ENCODE results near the gene KLF11. TPM values are rescaled to one million over a fixed set of nuclear protein-coding genes. Genes with fewer than 3 reads are reported as not detected.

KLF11 gene
- total and polyA plus RNA-seq, 2 experiments from 2014 or later, result 10.2 to 11.3 TPM

DNA sequence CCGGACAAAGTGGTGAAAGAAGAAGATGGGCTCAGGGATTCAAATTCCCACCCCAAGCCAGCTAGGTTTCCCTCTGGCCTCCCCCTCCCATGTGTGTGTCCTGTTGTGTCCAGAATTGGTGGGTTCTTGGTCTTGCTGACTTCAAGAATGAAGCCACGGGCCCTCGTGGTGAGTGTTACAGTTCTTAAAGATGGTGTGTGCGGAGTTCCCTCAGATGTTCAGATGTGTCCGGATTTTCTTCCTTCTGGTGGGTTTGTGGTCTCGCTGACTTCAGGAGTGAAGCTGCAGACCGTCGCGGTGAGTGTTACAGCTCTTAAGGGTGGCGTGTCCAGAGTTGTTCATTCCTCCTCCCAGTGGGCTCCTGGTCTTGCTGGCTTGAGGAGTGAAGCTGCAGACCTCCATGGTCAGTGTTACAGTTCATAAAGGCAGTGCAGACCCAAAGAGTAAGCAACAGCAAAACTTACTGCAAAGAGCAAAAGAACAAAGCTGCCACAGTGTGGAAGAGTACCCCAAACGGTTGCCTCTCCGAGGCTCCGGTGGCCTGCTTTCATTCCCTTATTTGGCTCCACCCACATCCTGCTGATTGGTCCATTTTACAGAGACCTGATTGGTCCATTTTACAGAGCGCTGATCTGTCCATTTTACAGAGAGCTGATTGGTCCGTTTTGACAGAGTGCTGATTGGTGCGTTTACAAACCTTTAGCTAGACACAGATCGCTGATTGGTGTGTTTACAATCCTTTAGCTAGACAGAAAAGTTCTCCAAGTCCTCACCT, 37.7 kb upstream of the KLF11 start:
- H4K20me1 ChIP-seq (ENCODE audit: insufficient read depth, poor library complexity, severe bottlenecking), result no peaks in the 10 kb centered on the region
- H3K9me2 ChIP-seq (replicated peaks; ENCODE audit: insufficient read depth), result no peaks in the 10 kb centered on the region
- TF ChIP-seq EZH2phosphoT487 (IDR thresholded peaks at IDR 0.05; ENCODE audit: low read depth, severe bottlenecking, unreplicated experiment), result no peak
- no peak for TF ChIP-seq EZH2 (IDR thresholded peaks at IDR 0.05; ENCODE audit: borderline replicate concordance)
- TF ChIP-seq, protein P1, sequence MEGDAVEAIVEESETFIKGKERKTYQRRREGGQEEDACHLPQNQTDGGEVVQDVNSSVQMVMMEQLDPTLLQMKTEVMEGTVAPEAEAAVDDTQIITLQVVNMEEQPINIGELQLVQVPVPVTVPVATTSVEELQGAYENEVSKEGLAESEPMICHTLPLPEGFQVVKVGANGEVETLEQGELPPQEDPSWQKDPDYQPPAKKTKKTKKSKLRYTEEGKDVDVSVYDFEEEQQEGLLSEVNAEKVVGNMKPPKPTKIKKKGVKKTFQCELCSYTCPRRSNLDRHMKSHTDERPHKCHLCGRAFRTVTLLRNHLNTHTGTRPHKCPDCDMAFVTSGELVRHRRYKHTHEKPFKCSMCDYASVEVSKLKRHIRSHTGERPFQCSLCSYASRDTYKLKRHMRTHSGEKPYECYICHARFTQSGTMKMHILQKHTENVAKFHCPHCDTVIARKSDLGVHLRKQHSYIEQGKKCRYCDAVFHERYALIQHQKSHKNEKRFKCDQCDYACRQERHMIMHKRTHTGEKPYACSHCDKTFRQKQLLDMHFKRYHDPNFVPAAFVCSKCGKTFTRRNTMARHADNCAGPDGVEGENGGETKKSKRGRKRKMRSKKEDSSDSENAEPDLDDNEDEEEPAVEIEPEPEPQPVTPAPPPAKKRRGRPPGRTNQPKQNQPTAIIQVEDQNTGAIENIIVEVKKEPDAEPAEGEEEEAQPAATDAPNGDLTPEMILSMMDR (IDR thresholded peaks at IDR 0.05; ENCODE audit: poor library complexity), result no peak
- H3K4me2 ChIP-seq, result no peak overlapping the region
- H3K9me3 ChIP-seq (ENCODE audit: low read depth), result no peaks in the 10 kb centered on the region
- H2AFZ ChIP-seq, result no peak overlapping the region
- no peaks in the 10 kb centered on the region for H3K27me3 ChIP-seq
- H3K36me3 ChIP-seq (replicated peaks; ENCODE audit: insufficient read depth, low read depth), result no peaks in the 10 kb centered on the region
- no peak overlapping the region for H3K4me3 ChIP-seq
- DNase-seq (ENCODE audit: low spot score), result no peak
- H3K27ac ChIP-seq, result no peak overlapping the region
- peaks cover 12% of the 10 kb centered on the region for H3K4me1 ChIP-seq (ENCODE audit: insufficient read depth)
- H3K79me2 ChIP-seq, result no peaks in the 10 kb centered on the region
- 95% methylated on average over 17 of the region's 17 CpGs for WGBS (ENCODE audit: low lambda C conversion rate, missing lambda C conversion rate)

DNA sequence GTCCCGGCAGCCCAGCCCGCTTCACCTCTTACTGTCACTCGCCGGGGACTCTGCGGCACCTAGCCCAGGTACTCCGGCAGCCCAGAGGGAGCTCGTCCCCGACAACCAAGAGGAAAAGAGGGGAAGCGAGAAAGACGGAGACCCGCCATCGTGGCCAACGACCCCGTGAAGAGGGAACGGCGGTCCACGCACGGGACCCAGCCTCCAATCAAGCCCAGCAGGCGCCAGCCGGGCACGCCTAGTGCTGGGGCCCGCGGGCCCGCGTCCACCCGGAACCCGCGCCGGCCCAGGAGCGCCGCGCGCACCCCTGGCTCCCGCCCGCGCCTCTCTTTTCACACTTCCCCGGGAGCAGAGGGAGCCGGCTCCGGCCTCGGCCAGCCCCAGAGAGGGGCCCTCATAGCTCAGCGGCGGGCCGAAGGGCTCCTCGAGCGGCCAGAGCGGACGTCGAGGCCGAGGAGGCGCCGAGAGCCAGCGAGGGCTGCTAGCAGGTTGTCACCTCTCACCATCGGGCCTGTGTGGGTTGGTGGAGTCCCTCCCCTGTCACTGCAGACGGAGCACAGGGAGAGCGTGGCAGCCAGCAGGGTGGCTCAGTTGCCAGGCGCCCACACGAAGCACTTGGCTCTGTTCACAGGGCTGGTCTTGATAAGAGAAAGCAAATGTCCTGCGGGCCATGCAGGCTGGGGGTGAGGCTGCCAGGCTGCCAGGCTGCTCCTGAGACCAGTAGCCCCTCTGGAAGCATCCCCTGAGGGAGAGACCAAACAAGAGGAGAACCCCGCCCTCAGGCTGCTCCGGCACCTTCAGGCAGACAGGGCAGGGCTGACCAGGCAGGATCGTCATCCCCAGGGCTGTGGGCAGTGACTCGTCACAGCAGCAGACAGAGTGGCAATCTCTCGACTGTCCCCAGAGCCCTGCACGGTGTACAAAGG, 36.9 kb upstream of the KLF11 start:
- no peak for DNase-seq (ENCODE audit: low spot score)
- TF ChIP-seq EZH2phosphoT487 (IDR thresholded peaks at IDR 0.05; ENCODE audit: low read depth, severe bottlenecking, unreplicated experiment) (no peak), EZH2 (IDR thresholded peaks at IDR 0.05; ENCODE audit: borderline replicate concordance) (no peak)
- TF ChIP-seq, protein P1 (IDR thresholded peaks at IDR 0.05; ENCODE audit: poor library complexity), result no peak
- H3K4me1 ChIP-seq (ENCODE audit: insufficient read depth), result peaks cover 12% of the 10 kb centered on the region
- no peaks in the 10 kb centered on the region for H3K27me3 ChIP-seq
- no peak overlapping the region for H3K27ac ChIP-seq
- H3K4me3 ChIP-seq, result no peak overlapping the region
- no peaks in the 10 kb centered on the region for H4K20me1 ChIP-seq (ENCODE audit: insufficient read depth, poor library complexity, severe bottlenecking)
- no peaks in the 10 kb centered on the region for H3K36me3 ChIP-seq (replicated peaks; ENCODE audit: insufficient read depth, low read depth)
- no peaks in the 10 kb centered on the region for H3K9me2 ChIP-seq (replicated peaks; ENCODE audit: insufficient read depth)
- no peaks in the 10 kb centered on the region for H3K9me3 ChIP-seq (ENCODE audit: low read depth)
- no peak overlapping the region for H2AFZ ChIP-seq
- H3K4me2 ChIP-seq, result no peak overlapping the region
- no peaks in the 10 kb centered on the region for H3K79me2 ChIP-seq
- WGBS (ENCODE audit: low lambda C conversion rate, missing lambda C conversion rate), result 95% methylated on average over 49 of the region's 64 CpGs

DNA sequence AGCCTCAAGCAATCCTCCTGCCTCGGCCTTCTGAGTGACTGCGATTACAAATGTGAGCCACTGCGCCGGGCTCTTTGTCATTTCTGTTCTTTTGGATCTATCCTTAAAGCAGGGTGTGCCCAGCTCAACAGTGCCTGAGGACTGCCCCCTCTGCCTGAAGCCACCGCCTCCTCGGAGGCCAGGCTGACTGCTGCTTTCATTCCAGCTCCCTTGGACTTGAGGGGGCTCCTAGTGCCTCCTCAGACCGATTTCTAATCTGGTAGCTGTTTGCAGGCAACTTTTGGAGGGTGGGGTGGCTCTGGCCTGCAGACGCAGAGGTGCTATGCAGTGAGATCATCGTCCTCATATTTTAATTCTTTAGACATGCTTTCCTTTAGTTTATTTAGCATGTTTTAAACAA, 35.9 kb upstream of the KLF11 start:
- no peak overlapping the region for H2AFZ ChIP-seq

More for the DNA sequence above, 35.9 kb upstream of the KLF11 start:
- Histone ChIP-seq H3K27ac (no peak overlapping the region), H3K27me3 (no peaks in the 10 kb centered on the region), H3K4me1 (ENCODE audit: insufficient read depth) (peaks cover 12% of the 10 kb centered on the region), H3K9me3 (ENCODE audit: low read depth) (no peaks in the 10 kb centered on the region), H3K9me2 (replicated peaks; ENCODE audit: insufficient read depth) (no peaks in the 10 kb centered on the region), H3K4me3 (no peak overlapping the region), H3K36me3 (replicated peaks; ENCODE audit: insufficient read depth, low read depth) (no peaks in the 10 kb centered on the region), H4K20me1 (ENCODE audit: insufficient read depth, poor library complexity, severe bottlenecking) (no peaks in the 10 kb centered on the region), H3K79me2 (no peaks in the 10 kb centered on the region), H3K4me2 (no peak overlapping the region)
- TF ChIP-seq EZH2phosphoT487 (IDR thresholded peaks at IDR 0.05; ENCODE audit: low read depth, severe bottlenecking, unreplicated experiment), result no peak
- TF ChIP-seq EZH2 (IDR thresholded peaks at IDR 0.05; ENCODE audit: borderline replicate concordance), result no peak
- TF ChIP-seq, protein P1 (IDR thresholded peaks at IDR 0.05; ENCODE audit: poor library complexity), result no peak
- DNase-seq (ENCODE audit: low spot score), result no peak
- 66% methylated on average over 9 of the region's 9 CpGs for WGBS (ENCODE audit: low lambda C conversion rate, missing lambda C conversion rate)

Data from hepatocyte (in vitro differentiated cells).